Measurements from ENCODE around the gene WDR89. TPM values are rescaled to one million over a fixed set of nuclear protein-coding genes. Genes with fewer than 3 reads are reported as not detected.
"Not testable (repeated sequence)": the region's sequence is repeated elsewhere in the genome, so short reads cannot be mapped to it uniquely, and the experiment has no call there.

WDR89 gene
- total RNA-seq, 1 experiment from 2014 or later, result 23.6 TPM

- Histone ChIP-seq H3K27me3 (replicated peaks; ENCODE audit: insufficient read depth, low read depth, low read length, poor library complexity) (no peaks in the 10 kb centered on the region), H3K9me3 (ENCODE audit: low read depth, low read length, poor library complexity, severe bottlenecking) (no peaks in the 10 kb centered on the region), H3K4me3 (ENCODE audit: low read depth, low read length, poor library complexity, severe bottlenecking) (no peak overlapping the region), H3K4me1 (ENCODE audit: insufficient read depth, low read length, poor library complexity, severe bottlenecking) (no peaks in the 10 kb centered on the region), H3K36me3 (ENCODE audit: insufficient read depth, low read length, poor library complexity, severe bottlenecking) (no peaks in the 10 kb centered on the region), H3K27ac (ENCODE audit: low read depth, low read length, poor library complexity, severe bottlenecking) (no peak overlapping the region)
- no TSS peak for BruUV-seq (replicated peaks)
- TF ChIP-seq EZH2 (IDR thresholded peaks at IDR 0.05; ENCODE audit: borderline replicate concordance, low read depth, low read length, poor library complexity, severe bottlenecking), result no peak
- no peak for TF ChIP-seq CTCF (conservative IDR thresholded peaks at IDR 0.05; ENCODE audit: low read depth, low read length)
- ChIA-PET CTCF (no interaction called here), POLR2A (ENCODE audit: low non-redundant PET) (no interaction called here)
- peak; percentile 11 for DNase-seq (ENCODE audit: low spot score)
- intact Hi-C loops (cut with micrococcal nuclease; ENCODE audit: unreplicated experiment), result no loop called here
Observed at GRCh38 chr14:63663428-63664341, 22.0 kb upstream of the WDR89 start.

- Histone ChIP-seq H3K36me3 (ENCODE audit: insufficient read depth, low read length, poor library complexity, severe bottlenecking) (no peaks in the 10 kb centered on the region), H3K27me3 (replicated peaks; ENCODE audit: insufficient read depth, low read depth, low read length, poor library complexity) (no peaks in the 10 kb centered on the region), H3K27ac (ENCODE audit: low read depth, low read length, poor library complexity, severe bottlenecking) (no peak overlapping the region), H3K4me1 (ENCODE audit: insufficient read depth, low read length, poor library complexity, severe bottlenecking) (no peaks in the 10 kb centered on the region), H3K9me3 (ENCODE audit: low read depth, low read length, poor library complexity, severe bottlenecking) (no peaks in the 10 kb centered on the region), H3K4me3 (ENCODE audit: low read depth, low read length, poor library complexity, severe bottlenecking) (no peak overlapping the region)
- ChIA-PET CTCF (no interaction called here), POLR2A (ENCODE audit: low non-redundant PET) (no interaction called here)
- no peak for DNase-seq (ENCODE audit: low spot score)
- BruUV-seq (replicated peaks), result no TSS peak
- intact Hi-C loops (cut with micrococcal nuclease; ENCODE audit: unreplicated experiment), result no loop called here
- TF ChIP-seq CTCF (conservative IDR thresholded peaks at IDR 0.05; ENCODE audit: low read depth, low read length) (no peak), EZH2 (IDR thresholded peaks at IDR 0.05; ENCODE audit: borderline replicate concordance, low read depth, low read length, poor library complexity, severe bottlenecking) (no peak)
Observed at GRCh38 chr14:63662776-63663175, 21.1 kb upstream of the WDR89 start.

- DNase-seq (ENCODE audit: low spot score); BruUV-seq (replicated peaks); H3K9me3 ChIP-seq (ENCODE audit: low read depth, low read length, poor library complexity, severe bottlenecking); H3K27me3 ChIP-seq (replicated peaks; ENCODE audit: insufficient read depth, low read depth, low read length, poor library complexity); H3K36me3 ChIP-seq (ENCODE audit: insufficient read depth, low read length, poor library complexity, severe bottlenecking); H3K4me3 ChIP-seq (ENCODE audit: low read depth, low read length, poor library complexity, severe bottlenecking); POLR2A ChIA-PET (ENCODE audit: low non-redundant PET); H3K27ac ChIP-seq (ENCODE audit: low read depth, low read length, poor library complexity, severe bottlenecking); intact Hi-C loops (cut with micrococcal nuclease; ENCODE audit: unreplicated experiment); H3K4me1 ChIP-seq (ENCODE audit: insufficient read depth, low read length, poor library complexity, severe bottlenecking): not testable (repeated sequence)
- CTCF ChIA-PET, result interaction anchor here (0.6 kb wide), 1 partner anchor 14 kb away, joined by 12 read pairs; no protein-coding TSS in a partner anchor
Observed at GRCh38 chr14:63661881-63662280, 20.2 kb upstream of the WDR89 start.

GRCh38 chr14:63659726-63660125 lies 18.1 kb upstream of the WDR89 start:
- Histone ChIP-seq H3K4me3 (ENCODE audit: low read depth, low read length, poor library complexity, severe bottlenecking) (no peak overlapping the region), H3K27me3 (replicated peaks; ENCODE audit: insufficient read depth, low read depth, low read length, poor library complexity) (no peaks in the 10 kb centered on the region), H3K27ac (ENCODE audit: low read depth, low read length, poor library complexity, severe bottlenecking) (no peak overlapping the region), H3K4me1 (ENCODE audit: insufficient read depth, low read length, poor library complexity, severe bottlenecking) (no peaks in the 10 kb centered on the region), H3K36me3 (ENCODE audit: insufficient read depth, low read length, poor library complexity, severe bottlenecking) (no peaks in the 10 kb centered on the region), H3K9me3 (ENCODE audit: low read depth, low read length, poor library complexity, severe bottlenecking) (no peaks in the 10 kb centered on the region)
- BruUV-seq (replicated peaks), result no TSS peak
- intact Hi-C loops (cut with micrococcal nuclease; ENCODE audit: unreplicated experiment), result no loop called here
- CTCF ChIA-PET, result no interaction called here
- POLR2A ChIA-PET (ENCODE audit: low non-redundant PET), result no interaction called here
- no peak for DNase-seq (ENCODE audit: low spot score)
- no peak for TF ChIP-seq CTCF (conservative IDR thresholded peaks at IDR 0.05; ENCODE audit: low read depth, low read length)
- no peak for TF ChIP-seq EZH2 (IDR thresholded peaks at IDR 0.05; ENCODE audit: borderline replicate concordance, low read depth, low read length, poor library complexity, severe bottlenecking)

All from A673 (cell line).